ENCODE data around the gene KNG1.
A peak's percentile ranks its signal among the peaks of the same experiment; 100 is the strongest.

KNG1 gene

DNA sequence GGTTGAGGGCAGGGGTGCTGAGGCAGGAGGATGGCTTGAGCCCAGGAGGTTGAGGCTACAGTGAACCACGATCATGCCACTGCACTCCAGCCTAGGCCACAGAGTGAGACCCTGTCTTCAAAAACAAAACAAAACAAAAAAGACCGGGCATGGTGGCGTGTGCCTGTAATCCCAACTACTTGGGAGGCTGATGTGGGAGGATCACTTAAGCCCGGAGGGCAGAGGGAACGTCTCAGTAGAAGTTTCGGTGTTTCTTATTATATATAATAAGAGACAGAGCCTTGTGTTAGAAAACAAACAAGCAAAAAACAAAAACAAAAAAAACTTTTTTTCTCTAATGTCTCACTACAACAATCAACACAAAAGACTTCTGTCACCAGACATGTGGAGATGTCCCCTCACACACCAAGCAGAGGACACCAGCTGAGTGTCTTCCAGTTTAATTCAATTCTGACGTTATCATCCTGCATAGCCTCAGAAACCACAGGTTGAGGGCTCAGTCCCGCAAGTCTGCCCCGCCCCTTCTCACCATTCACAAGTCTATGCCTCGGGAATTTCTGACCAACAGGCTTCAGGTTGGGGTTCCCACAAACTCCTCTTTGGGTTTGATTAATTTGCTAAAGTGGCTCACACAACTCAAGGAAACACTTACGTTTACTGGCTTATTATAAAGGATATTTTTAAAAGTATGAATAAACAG, 42.2 kb downstream of the KNG1 start:
- Histone ChIP-seq H2AFZ (ENCODE audit: low read depth, low read length) (no peak overlapping the region), H3K4me1 (ENCODE audit: low read length) (no peaks in the 10 kb centered on the region), H3K9ac (ENCODE audit: low read length) (no peak overlapping the region), H3K36me3 (replicated peaks; ENCODE audit: low read depth, low read length) (no peaks in the 10 kb centered on the region), H3K4me2 (ENCODE audit: low read length) (no peak overlapping the region), H3K27me3 (ENCODE audit: low read depth, low read length) (no peaks in the 10 kb centered on the region), H4K20me1 (ENCODE audit: insufficient read depth, low read length) (no peaks in the 10 kb centered on the region), H3K27ac (ENCODE audit: low read length) (no peak overlapping the region), H3K4me3 (ENCODE audit: low read length) (no peak overlapping the region), H3K9me3 (ENCODE audit: insufficient read depth, low read length) (no peaks in the 10 kb centered on the region), H3K79me2 (ENCODE audit: low read length) (no peaks in the 10 kb centered on the region)
- TF ChIP-seq, protein P1, sequence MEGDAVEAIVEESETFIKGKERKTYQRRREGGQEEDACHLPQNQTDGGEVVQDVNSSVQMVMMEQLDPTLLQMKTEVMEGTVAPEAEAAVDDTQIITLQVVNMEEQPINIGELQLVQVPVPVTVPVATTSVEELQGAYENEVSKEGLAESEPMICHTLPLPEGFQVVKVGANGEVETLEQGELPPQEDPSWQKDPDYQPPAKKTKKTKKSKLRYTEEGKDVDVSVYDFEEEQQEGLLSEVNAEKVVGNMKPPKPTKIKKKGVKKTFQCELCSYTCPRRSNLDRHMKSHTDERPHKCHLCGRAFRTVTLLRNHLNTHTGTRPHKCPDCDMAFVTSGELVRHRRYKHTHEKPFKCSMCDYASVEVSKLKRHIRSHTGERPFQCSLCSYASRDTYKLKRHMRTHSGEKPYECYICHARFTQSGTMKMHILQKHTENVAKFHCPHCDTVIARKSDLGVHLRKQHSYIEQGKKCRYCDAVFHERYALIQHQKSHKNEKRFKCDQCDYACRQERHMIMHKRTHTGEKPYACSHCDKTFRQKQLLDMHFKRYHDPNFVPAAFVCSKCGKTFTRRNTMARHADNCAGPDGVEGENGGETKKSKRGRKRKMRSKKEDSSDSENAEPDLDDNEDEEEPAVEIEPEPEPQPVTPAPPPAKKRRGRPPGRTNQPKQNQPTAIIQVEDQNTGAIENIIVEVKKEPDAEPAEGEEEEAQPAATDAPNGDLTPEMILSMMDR (IDR thresholded peaks at IDR 0.05; ENCODE audit: low read depth, low read length) = no peak
- TF ChIP-seq EZH2phosphoT487 (IDR thresholded peaks at IDR 0.05; ENCODE audit: low read depth) = no peak

DNA sequence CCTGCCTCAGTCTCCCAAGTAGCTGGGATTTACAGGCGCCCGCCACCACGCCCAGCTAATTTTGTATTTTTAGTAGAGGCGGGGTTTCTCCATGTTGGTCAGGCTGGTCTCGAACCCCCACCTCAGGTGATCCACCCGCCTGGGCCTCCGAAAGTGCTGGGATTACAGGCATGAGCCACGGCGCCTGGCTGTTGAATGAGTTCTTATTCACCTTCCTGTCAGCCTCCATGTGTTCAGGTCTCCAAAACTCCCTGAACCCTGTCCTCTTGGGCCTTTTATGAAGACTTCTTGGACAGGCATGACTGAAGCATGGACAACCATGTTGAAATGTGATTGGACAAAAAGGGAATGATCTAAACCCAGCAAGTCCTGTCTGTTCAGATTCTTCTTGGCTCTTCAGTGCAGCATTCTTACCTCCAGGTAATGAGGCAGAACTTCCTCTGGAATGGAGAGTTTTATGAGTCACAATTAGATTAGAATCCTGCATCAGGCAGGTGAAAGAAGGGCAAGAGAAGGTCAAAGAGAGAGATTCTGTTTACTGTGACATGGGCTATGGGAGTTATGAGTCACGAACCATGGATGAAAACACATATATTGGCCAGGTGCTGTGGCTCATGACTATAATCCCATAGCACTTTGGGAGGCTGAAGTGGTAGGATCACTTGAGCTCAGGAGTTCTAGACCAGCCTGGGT, 43.1 kb downstream of the KNG1 start:
- Histone ChIP-seq H2AFZ (ENCODE audit: low read depth, low read length) (no peak overlapping the region), H3K9me3 (ENCODE audit: insufficient read depth, low read length) (no peaks in the 10 kb centered on the region), H3K79me2 (ENCODE audit: low read length) (no peaks in the 10 kb centered on the region), H3K27me3 (ENCODE audit: low read depth, low read length) (no peaks in the 10 kb centered on the region), H4K20me1 (ENCODE audit: insufficient read depth, low read length) (no peaks in the 10 kb centered on the region), H3K9ac (ENCODE audit: low read length) (no peak overlapping the region), H3K4me3 (ENCODE audit: low read length) (no peak overlapping the region), H3K36me3 (replicated peaks; ENCODE audit: low read depth, low read length) (no peaks in the 10 kb centered on the region), H3K4me1 (ENCODE audit: low read length) (no peaks in the 10 kb centered on the region), H3K27ac (ENCODE audit: low read length) (no peak overlapping the region), H3K4me2 (ENCODE audit: low read length) (no peak overlapping the region)
- no peak for TF ChIP-seq EZH2phosphoT487 (IDR thresholded peaks at IDR 0.05; ENCODE audit: low read depth)
- TF ChIP-seq, protein P1 (IDR thresholded peaks at IDR 0.05; ENCODE audit: low read depth, low read length) = no peak

DNA sequence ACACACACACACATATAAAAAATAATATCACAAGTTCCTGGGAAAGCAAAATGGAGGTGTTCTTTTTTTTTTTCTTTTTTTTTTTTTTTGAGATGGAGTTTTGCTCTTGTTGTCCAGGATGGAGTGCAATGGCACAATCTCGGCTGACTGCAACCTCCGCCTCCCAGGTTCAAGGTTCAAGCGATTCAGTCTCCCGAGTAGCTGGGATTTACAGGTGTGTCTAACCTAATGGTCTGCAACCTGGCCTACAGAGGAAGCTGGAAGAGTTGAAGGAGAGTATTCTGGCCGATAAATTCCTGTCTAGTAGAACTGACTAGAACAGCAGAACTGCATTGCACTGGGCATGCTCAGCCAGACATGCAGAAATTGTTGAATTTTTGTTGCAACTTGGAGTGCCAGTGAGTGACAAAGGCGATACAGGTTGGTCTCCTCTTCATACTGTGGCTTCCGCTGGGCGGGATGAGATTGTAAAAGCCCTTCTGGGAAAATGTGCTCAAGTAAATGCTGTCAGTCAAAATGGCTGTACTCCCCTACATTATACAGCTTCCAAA, 43.8 kb downstream of the KNG1 start:
- no peaks in the 10 kb centered on the region for H3K4me1 ChIP-seq (ENCODE audit: low read length)
- no peak overlapping the region for H2AFZ ChIP-seq (ENCODE audit: low read depth, low read length)
- H3K27me3 ChIP-seq (ENCODE audit: low read depth, low read length) = no peaks in the 10 kb centered on the region
- H3K27ac ChIP-seq (ENCODE audit: low read length) = no peak overlapping the region
- no peaks in the 10 kb centered on the region for H4K20me1 ChIP-seq (ENCODE audit: insufficient read depth, low read length)
- no peak for TF ChIP-seq EZH2phosphoT487 (IDR thresholded peaks at IDR 0.05; ENCODE audit: low read depth)
- TF ChIP-seq, protein P1 (IDR thresholded peaks at IDR 0.05; ENCODE audit: low read depth, low read length) = no peak
- H3K36me3 ChIP-seq (replicated peaks; ENCODE audit: low read depth, low read length) = no peaks in the 10 kb centered on the region
- H3K4me3 ChIP-seq (ENCODE audit: low read length) = no peak overlapping the region
- no peak overlapping the region for H3K9ac ChIP-seq (ENCODE audit: low read length)
- no peaks in the 10 kb centered on the region for H3K79me2 ChIP-seq (ENCODE audit: low read length)
- H3K9me3 ChIP-seq (ENCODE audit: insufficient read depth, low read length) = no peaks in the 10 kb centered on the region
- no peak overlapping the region for H3K4me2 ChIP-seq (ENCODE audit: low read length)

DNA sequence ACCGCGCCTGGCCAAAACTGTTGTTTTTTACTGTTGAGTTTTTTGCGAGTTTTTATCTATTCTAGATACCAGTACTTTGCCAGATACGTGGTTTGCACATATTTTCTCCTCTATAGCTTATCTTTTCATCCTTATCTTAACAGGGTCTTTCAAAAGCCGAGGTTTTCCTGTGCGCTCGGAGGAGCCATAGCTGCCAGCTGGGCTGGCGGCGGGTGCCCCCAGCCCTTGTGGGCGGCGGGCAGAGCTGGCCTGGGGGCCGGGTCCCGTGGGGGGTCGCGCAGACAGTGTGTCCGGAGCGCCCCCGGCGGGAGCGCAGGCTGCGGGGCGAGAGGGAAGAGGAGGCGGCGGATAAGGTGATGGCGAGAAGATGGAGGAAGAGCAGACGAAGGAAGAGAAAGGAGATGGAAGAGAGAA, 55.1 kb downstream of the KNG1 start:
- Histone ChIP-seq H3K9me3 (ENCODE audit: insufficient read depth, low read length) (no peaks in the 10 kb centered on the region), H3K36me3 (replicated peaks; ENCODE audit: low read depth, low read length) (no peaks in the 10 kb centered on the region), H3K4me1 (ENCODE audit: low read length) (peaks cover 15% of the 10 kb centered on the region), H3K79me2 (ENCODE audit: low read length) (no peaks in the 10 kb centered on the region), H3K4me3 (ENCODE audit: low read length) (peak overlapping the region; percentile 95), H3K27me3 (ENCODE audit: low read depth, low read length) (no peaks in the 10 kb centered on the region), H4K20me1 (ENCODE audit: insufficient read depth, low read length) (no peaks in the 10 kb centered on the region), H3K4me2 (ENCODE audit: low read length) (peak overlapping the region; percentile 92), H3K9ac (ENCODE audit: low read length) (peak overlapping the region; percentile 86), H3K27ac (ENCODE audit: low read length) (peak overlapping the region; percentile 56), H2AFZ (ENCODE audit: low read depth, low read length) (peak overlapping the region; percentile 97)
- no peak for TF ChIP-seq EZH2phosphoT487 (IDR thresholded peaks at IDR 0.05; ENCODE audit: low read depth)
- TF ChIP-seq, protein P1 (IDR thresholded peaks at IDR 0.05; ENCODE audit: low read depth, low read length) = no peak
